ENCODE results near the gene ZCCHC10.
"Not testable (repeated sequence)": the region's sequence is repeated elsewhere in the genome, so short reads cannot be mapped to it uniquely, and the experiment has no call there.

The ZCCHC10 gene

GRCh38 chr5:133025804-133026663 lies at the start of gene ZCCHC10:
ZCCHC10 (minus strand) TSS chr5:133026549; CDS start chr5:133026537, 12 bp downstream.
- DNase-seq (ENCODE audit: low read depth), result peak; percentile 67

- DNase-seq (ENCODE audit: low read depth), result no peak
Measured at GRCh38 chr5:133075572-133076536, 49.5 kb upstream of the ZCCHC10 start.

- DNase-seq (ENCODE audit: low read depth), result no peak
Measured at GRCh38 chr5:133072021-133072420, 45.7 kb upstream of the ZCCHC10 start.

GRCh38 chr5:133066045-133066444 lies 39.7 kb upstream of the ZCCHC10 start:
- no peak for DNase-seq (ENCODE audit: low read depth)

- DNase-seq (ENCODE audit: low read depth), result no peak
Measured at GRCh38 chr5:133065471-133065870, 39.1 kb upstream of the ZCCHC10 start.

- no peak for DNase-seq (ENCODE audit: low read depth)
Measured at GRCh38 chr5:133063965-133064364, 37.6 kb upstream of the ZCCHC10 start.

GRCh38 chr5:133062276-133062675 lies 35.9 kb upstream of the ZCCHC10 start:
- DNase-seq (ENCODE audit: low read depth), result no peak

GRCh38 chr5:133059621-133060020 lies 33.3 kb upstream of the ZCCHC10 start:
- no peak for DNase-seq (ENCODE audit: low read depth)

GRCh38 chr5:133056891-133057290 lies 30.5 kb upstream of the ZCCHC10 start:
- no peak for DNase-seq (ENCODE audit: low read depth)

- DNase-seq (ENCODE audit: low read depth), result no peak
Measured at GRCh38 chr5:133054697-133055471, 28.5 kb upstream of the ZCCHC10 start.

GRCh38 chr5:133053448-133053847 lies 27.1 kb upstream of the ZCCHC10 start:
- DNase-seq (ENCODE audit: low read depth), result no peak

GRCh38 chr5:133052317-133053175 lies 26.2 kb upstream of the ZCCHC10 start:
- DNase-seq (ENCODE audit: low read depth), result no peak

GRCh38 chr5:133051542-133052316 lies 25.4 kb upstream of the ZCCHC10 start, which contains the start of gene HSPA4:
HSPA4 (plus strand) TSS chr5:133052013; CDS start chr5:133052251, 238 bp downstream.
- peak; percentile 95 for DNase-seq (ENCODE audit: low read depth)

- no peak for DNase-seq (ENCODE audit: low read depth)
Measured at GRCh38 chr5:133051061-133051541, 24.8 kb upstream of the ZCCHC10 start.

GRCh38 chr5:133050521-133050920 lies 24.2 kb upstream of the ZCCHC10 start:
- no peak for DNase-seq (ENCODE audit: low read depth)

- DNase-seq (ENCODE audit: low read depth), result no peak
Measured at GRCh38 chr5:133049726-133050048, 23.3 kb upstream of the ZCCHC10 start.

GRCh38 chr5:133048993-133049725 lies 22.8 kb upstream of the ZCCHC10 start:
- DNase-seq (ENCODE audit: low read depth), result no peak

GRCh38 chr5:133047404-133047803 lies 21.1 kb upstream of the ZCCHC10 start:
- no peak for DNase-seq (ENCODE audit: low read depth)

GRCh38 chr5:133046560-133046959 lies 20.2 kb upstream of the ZCCHC10 start:
- DNase-seq (ENCODE audit: low read depth), result not testable (repeated sequence)
